Progenitor cell of endocrine pancreas (in vitro differentiated cells): Measurements from ENCODE around the gene SNUPN. TPM values are rescaled to one million over a fixed set of nuclear protein-coding genes. Genes with fewer than 3 reads are reported as not detected.
"Not testable (repeated sequence)": the region's sequence is repeated elsewhere in the genome, so short reads cannot be mapped to it uniquely, and the experiment has no call there.

ENCODE experiments used
- DNase-seq: peaks from one replicate; pipeline ENCODE4 v3.0.0; 2021; ENCODE audit warnings: low spot score; ENCODE audit not compliant: unreplicated experiment
- H3K27ac Mint-ChIP-seq: 2 replicates; pipeline ENCODE4 v1.8.0; 2021; ENCODE audit warnings: mild to moderate bottlenecking, moderate library complexity, mixed read lengths
- H3K27me3 Mint-ChIP-seq: 2 replicates; pipeline ENCODE4 v1.8.0; 2021; ENCODE audit warnings: mixed read lengths
- H3K36me3 Mint-ChIP-seq: 2 replicates; pipeline ENCODE4 v1.8.0; 2022; ENCODE audit warnings: mixed read lengths; ENCODE audit not compliant: insufficient read depth
- H3K4me1 Mint-ChIP-seq: 2 replicates; pipeline ENCODE4 v1.8.0; 2021; ENCODE audit warnings: low read depth, mixed read lengths
- H3K4me3 Mint-ChIP-seq: 2 replicates; pipeline ENCODE4 v1.8.0; 2021; ENCODE audit warnings: low read depth, mild to moderate bottlenecking, moderate library complexity, mixed read lengths
- H3K9me3 Mint-ChIP-seq: 2 replicates; pipeline ENCODE4 v1.8.0; 2021; ENCODE audit warnings: low read depth, mixed read lengths
- total RNA-seq: library from RNA; stranded (reverse); gene quantifications from 2 replicates; pipeline ENCODE4 v1.2.1, GENCODE V29; 2021
- TF ChIP-seq, protein P1 (sequence below): fragments of 200-600 bp; sonication (generic); IDR thresholded peaks from one replicate; pipeline ENCODE4 v1.5.0; 2021; ENCODE audit warnings: antibody characterized with exemption, mild to moderate bottlenecking; ENCODE audit not compliant: unreplicated experiment

The SNUPN gene
- total RNA-seq, 1 donor from 2014 or later, result 21.1 TPM

DNA sequence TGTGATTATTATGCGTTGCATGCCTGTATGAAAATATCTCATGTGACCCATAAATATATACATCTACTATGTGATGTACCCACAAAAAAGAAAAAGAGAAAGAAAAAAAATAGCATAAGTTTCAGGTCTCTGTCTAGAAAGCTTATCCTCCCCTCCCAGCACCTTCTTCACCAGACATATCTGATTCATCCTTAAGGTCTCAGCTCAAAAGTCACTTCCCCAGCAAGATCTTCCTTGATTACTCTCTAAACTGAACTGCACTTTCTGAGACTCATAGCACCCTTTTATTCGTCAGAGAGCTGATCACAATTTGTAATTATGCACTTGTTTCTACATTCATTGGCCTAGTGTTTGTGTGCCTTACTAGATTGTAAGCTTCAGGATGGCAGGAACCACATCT is 35.3 kb downstream of the SNUPN start:
- peaks cover 7% of the 10 kb centered on the region for H3K4me1 Mint-ChIP-seq
- TF ChIP-seq, protein P1, sequence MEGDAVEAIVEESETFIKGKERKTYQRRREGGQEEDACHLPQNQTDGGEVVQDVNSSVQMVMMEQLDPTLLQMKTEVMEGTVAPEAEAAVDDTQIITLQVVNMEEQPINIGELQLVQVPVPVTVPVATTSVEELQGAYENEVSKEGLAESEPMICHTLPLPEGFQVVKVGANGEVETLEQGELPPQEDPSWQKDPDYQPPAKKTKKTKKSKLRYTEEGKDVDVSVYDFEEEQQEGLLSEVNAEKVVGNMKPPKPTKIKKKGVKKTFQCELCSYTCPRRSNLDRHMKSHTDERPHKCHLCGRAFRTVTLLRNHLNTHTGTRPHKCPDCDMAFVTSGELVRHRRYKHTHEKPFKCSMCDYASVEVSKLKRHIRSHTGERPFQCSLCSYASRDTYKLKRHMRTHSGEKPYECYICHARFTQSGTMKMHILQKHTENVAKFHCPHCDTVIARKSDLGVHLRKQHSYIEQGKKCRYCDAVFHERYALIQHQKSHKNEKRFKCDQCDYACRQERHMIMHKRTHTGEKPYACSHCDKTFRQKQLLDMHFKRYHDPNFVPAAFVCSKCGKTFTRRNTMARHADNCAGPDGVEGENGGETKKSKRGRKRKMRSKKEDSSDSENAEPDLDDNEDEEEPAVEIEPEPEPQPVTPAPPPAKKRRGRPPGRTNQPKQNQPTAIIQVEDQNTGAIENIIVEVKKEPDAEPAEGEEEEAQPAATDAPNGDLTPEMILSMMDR, result no peak
- H3K4me3 Mint-ChIP-seq, result no peak overlapping the region
- H3K9me3 Mint-ChIP-seq, result no peaks in the 10 kb centered on the region
- no peak for DNase-seq
- H3K27me3 Mint-ChIP-seq, result no peaks in the 10 kb centered on the region
- H3K27ac Mint-ChIP-seq, result no peak overlapping the region
- H3K36me3 Mint-ChIP-seq, result peaks cover 10% of the 10 kb centered on the region

DNA sequence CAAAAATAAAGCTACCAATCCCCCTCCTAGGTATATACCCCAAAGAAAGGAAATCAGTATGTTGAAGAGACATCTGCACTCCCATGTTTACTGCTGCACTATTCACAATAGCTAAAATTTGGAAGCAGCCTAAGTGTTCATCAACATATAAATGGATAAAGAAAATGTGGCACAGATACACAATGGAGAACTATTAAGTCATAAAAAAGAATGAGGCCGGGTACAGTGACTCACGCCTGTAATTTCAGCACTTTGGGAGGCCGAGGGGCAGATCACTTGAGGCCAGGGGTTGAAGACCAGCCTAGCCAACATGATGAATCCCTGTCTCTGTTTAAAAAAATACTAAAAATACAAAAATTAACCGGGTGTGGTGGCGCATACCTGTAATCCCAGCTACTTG is 36.5 kb downstream of the SNUPN start:
- Mint-ChIP-seq H3K9me3 (no peaks in the 10 kb centered on the region), H3K4me1 (peaks cover 8% of the 10 kb centered on the region), H3K36me3 (peaks cover 8% of the 10 kb centered on the region), H3K27ac (no peak overlapping the region), H3K4me3 (no peak overlapping the region), H3K27me3 (no peaks in the 10 kb centered on the region)
- TF ChIP-seq, protein P1, result no peak
- DNase-seq, result no peak

DNA sequence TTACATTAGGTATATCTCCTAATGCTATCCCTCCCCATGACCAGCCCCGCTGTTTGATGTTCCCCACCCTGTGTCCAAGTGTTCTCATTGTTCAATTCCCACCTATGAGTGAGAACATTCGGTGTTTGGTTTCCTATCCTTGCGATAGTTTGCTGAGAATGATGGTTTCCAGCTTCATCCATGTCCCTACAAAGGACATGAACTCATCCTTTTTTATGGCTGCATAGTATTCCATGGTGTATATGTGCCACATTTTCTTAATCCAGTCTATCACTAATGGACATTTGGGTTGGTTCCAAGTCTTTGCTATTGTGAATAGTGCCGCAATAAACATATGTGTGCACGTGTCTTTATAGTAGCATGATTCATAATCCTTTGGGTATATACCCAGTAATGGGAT is 39.1 kb downstream of the SNUPN start:
- not testable (repeated sequence) for H3K4me3 Mint-ChIP-seq, H3K9me3 Mint-ChIP-seq, H3K36me3 Mint-ChIP-seq, H3K27ac Mint-ChIP-seq, DNase-seq, H3K27me3 Mint-ChIP-seq, H3K4me1 Mint-ChIP-seq

DNA sequence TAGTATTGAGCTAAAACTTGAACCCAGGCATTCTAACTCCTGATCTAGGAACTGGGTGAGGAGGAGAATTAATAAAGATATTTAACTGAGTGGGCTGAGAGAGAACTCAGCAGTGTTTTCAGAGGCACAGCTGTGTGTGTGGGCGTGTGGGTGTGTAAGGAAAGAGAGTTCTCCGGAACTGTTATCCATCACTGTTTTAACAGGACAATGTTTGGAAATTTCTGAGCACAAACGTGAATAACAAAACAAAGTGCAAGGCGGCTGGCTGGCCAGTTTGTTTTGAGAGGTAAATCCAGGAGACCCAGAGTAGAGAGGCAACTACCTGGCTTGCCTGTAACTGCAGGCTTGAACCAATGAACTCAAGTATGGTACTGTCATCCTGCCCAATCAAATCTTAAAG is 41.4 kb downstream of the SNUPN start:
- no peak overlapping the region for H3K4me3 Mint-ChIP-seq
- H3K27ac Mint-ChIP-seq, result no peak overlapping the region
- peaks cover 4% of the 10 kb centered on the region for H3K36me3 Mint-ChIP-seq
- peaks cover 8% of the 10 kb centered on the region for H3K4me1 Mint-ChIP-seq
- no peak for DNase-seq
- no peaks in the 10 kb centered on the region for H3K27me3 Mint-ChIP-seq
- no peaks in the 10 kb centered on the region for H3K9me3 Mint-ChIP-seq
- TF ChIP-seq, protein P1, result no peak

DNA sequence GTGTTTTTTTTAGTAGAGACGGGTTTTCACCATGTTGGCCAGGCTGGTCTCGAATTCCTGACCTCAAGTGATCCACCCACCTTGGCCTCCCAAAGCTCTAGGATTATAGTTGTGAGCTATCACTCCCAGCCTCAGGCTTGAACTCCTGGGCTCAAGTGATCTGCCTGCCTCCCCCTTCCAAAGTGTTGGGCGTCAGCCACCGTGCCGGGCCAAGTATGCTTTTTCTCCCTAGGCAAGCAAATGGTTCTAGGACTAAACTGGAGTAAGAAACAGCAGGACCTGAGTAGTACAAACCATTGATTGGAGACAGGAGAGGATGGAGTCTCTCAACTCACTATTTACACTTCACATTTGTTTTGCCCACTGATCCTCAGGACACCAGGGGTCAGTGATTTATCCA is 41.8 kb downstream of the SNUPN start:
- H3K4me3 Mint-ChIP-seq, result no peak overlapping the region

DNA sequence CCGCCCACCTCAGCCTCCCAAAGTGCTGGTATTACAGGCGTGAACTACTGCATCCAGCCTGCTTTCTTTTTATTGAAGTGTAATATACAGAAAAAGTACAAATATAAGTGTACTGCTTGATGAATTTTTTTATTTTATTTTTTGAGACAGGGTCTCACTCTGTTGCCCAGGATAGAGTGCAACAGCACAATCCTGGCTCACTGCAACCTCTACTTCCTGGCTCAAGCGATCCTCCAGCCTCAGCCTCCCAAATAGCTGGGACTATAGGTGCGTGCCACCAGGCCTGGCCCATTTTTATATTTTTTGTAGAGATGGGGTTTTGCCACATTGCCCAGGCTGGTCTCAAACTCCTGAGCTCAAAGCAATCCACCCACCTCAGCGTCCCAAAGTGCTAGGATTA is 42.6 kb downstream of the SNUPN start:
- H3K27ac Mint-ChIP-seq, DNase-seq, H3K27me3 Mint-ChIP-seq, H3K4me1 Mint-ChIP-seq, H3K9me3 Mint-ChIP-seq, H3K4me3 Mint-ChIP-seq, H3K36me3 Mint-ChIP-seq: not testable (repeated sequence)

More for the DNA sequence above, 41.8 kb downstream of the SNUPN start:
- TF ChIP-seq, protein P1, result no peak
- H3K27ac Mint-ChIP-seq, result no peak overlapping the region
- peaks cover 4% of the 10 kb centered on the region for H3K36me3 Mint-ChIP-seq
- peaks cover 8% of the 10 kb centered on the region for H3K4me1 Mint-ChIP-seq
- no peak for DNase-seq
- no peaks in the 10 kb centered on the region for H3K27me3 Mint-ChIP-seq
- H3K9me3 Mint-ChIP-seq, result no peaks in the 10 kb centered on the region
